HepG2 (cell line): ENCODE results near the gene ANKZF1. TPM values are rescaled to one million over a fixed set of nuclear protein-coding genes. Genes with fewer than 3 reads are reported as not detected.
A peak's percentile ranks its signal among the peaks of the same experiment; 100 is the strongest.

Source experiments
- FOXM1 ChIP-seq: sonication (generic); formaldehyde crosslinking; IDR thresholded peaks from 2 replicates; pipeline ENCODE4 v1.5.0; 2020; ENCODE audit warnings: missing genetic modification reagents
- FOXO1 ChIP-seq: sonication (generic); formaldehyde crosslinking; IDR thresholded peaks from 2 replicates; pipeline ENCODE4 v1.4.0; 2020; ENCODE audit warnings: missing genetic modification reagents
- HHEX ChIP-seq: IDR thresholded peaks from 2 replicates; pipeline ENCODE4 v1.6.1; 2016; ENCODE audit warnings: control low read depth
- HOXA7 ChIP-seq: sonication (generic); formaldehyde crosslinking; IDR thresholded peaks from 2 replicates; pipeline ENCODE4 v1.8.1; 2022; ENCODE audit warnings: mild to moderate bottlenecking, missing genetic modification reagents, moderate library complexity
- KMT2A ChIP-seq: sonication (generic); formaldehyde crosslinking; IDR thresholded peaks from 2 replicates; pipeline ENCODE4 v1.4.0; 2020; ENCODE audit warnings: missing genetic modification reagents
- MXD4 ChIP-seq: IDR thresholded peaks from 2 replicates; pipeline ENCODE4 v1.6.1; 2016; ENCODE audit warnings: mild to moderate bottlenecking, missing biosample characterization, missing genetic modification reagents
- NFE2L1 ChIP-seq: sonication (generic); formaldehyde crosslinking; IDR thresholded peaks from 2 replicates; pipeline ENCODE4 v1.4.0; 2020; ENCODE audit warnings: missing genetic modification reagents, mild to moderate bottlenecking, borderline replicate concordance
- PAWR ChIP-seq: sonication (generic); formaldehyde crosslinking; IDR thresholded peaks from 2 replicates; pipeline ENCODE4 v1.4.0; 2020; ENCODE audit warnings: missing genetic modification reagents, mild to moderate bottlenecking, borderline replicate concordance
- RBFOX2 ChIP-seq: fragments of 200-400 bp; formaldehyde crosslinking; IDR thresholded peaks from 2 replicates; pipeline ENCODE4 v1.6.1; 2017; ENCODE audit warnings: low read depth, mild to moderate bottlenecking, low read length
- RELA ChIP-seq: sonication (generic); formaldehyde crosslinking; IDR thresholded peaks from 2 replicates; pipeline ENCODE4 v1.4.0; 2020; ENCODE audit warnings: missing genetic modification reagents
- RNF219 ChIP-seq: sonication (generic); formaldehyde crosslinking; IDR thresholded peaks from 2 replicates; pipeline ENCODE4 v1.5.0; 2020; ENCODE audit warnings: mild to moderate bottlenecking, missing genetic modification reagents
- TOPORS ChIP-seq: sonication (generic); formaldehyde crosslinking; IDR thresholded peaks from 2 replicates; pipeline ENCODE4 v1.8.0; 2023; ENCODE audit warnings: mild to moderate bottlenecking, missing genetic modification reagents
- TSC22D2 ChIP-seq: sonication (generic); formaldehyde crosslinking; IDR thresholded peaks from 2 replicates; pipeline ENCODE4 v1.5.1; 2020; ENCODE audit warnings: missing genetic modification reagents, mild to moderate bottlenecking, borderline replicate concordance
- ZBTB20 ChIP-seq: sonication (generic); formaldehyde crosslinking; IDR thresholded peaks from 2 replicates; pipeline ENCODE4 v1.8.1; 2023; ENCODE audit warnings: missing genetic modification reagents, low read depth, mild to moderate bottlenecking, borderline replicate concordance
- ZKSCAN1 ChIP-seq: fragments of 150-350 bp; IDR thresholded peaks from 2 replicates; pipeline ENCODE4 v1.6.1; 2014; ENCODE audit warnings: low read length
- ZMYM2 ChIP-seq: sonication (generic); formaldehyde crosslinking; IDR thresholded peaks from 2 replicates; pipeline ENCODE4 v1.8.0; 2022; ENCODE audit warnings: mild to moderate bottlenecking, missing genetic modification reagents
- ZNF232 ChIP-seq: sonication (generic); formaldehyde crosslinking; IDR thresholded peaks from 2 replicates; pipeline ENCODE4 v1.4.0; 2020; ENCODE audit warnings: missing genetic modification reagents, borderline replicate concordance
- ZNF234 ChIP-seq: sonication (generic); formaldehyde crosslinking; conservative IDR thresholded peaks from 2 replicates; pipeline ENCODE4 v1.5.1; 2020; ENCODE audit warnings: mild to moderate bottlenecking, missing genetic modification reagents
- ZNF343 ChIP-seq: sonication (generic); formaldehyde crosslinking; IDR thresholded peaks from 2 replicates; pipeline ENCODE4 v1.4.0; 2020; ENCODE audit warnings: mild to moderate bottlenecking, missing genetic modification reagents
- ZNF543 ChIP-seq: sonication (generic); formaldehyde crosslinking; IDR thresholded peaks from 2 replicates; pipeline ENCODE4 v1.4.0; 2020; ENCODE audit warnings: mild to moderate bottlenecking, missing genetic modification reagents
- ZNF674 ChIP-seq: sonication (generic); formaldehyde crosslinking; IDR thresholded peaks from 2 replicates; pipeline ENCODE4 v1.5.0; 2020; ENCODE audit warnings: low read depth, mild to moderate bottlenecking, missing genetic modification reagents
- ZNF678 ChIP-seq: sonication (generic); formaldehyde crosslinking; IDR thresholded peaks from 2 replicates; pipeline ENCODE4 v1.4.0; 2020; ENCODE audit warnings: mild to moderate bottlenecking, missing genetic modification reagents
- ZNF776 ChIP-seq: sonication (generic); formaldehyde crosslinking; IDR thresholded peaks from 2 replicates; pipeline ENCODE4 v1.4.0; 2020; ENCODE audit warnings: mild to moderate bottlenecking, missing genetic modification reagents
- polyA plus RNA-seq, 8 experiments: library from polyadenylated mRNA; depleted of rRNA in 3 of 8; stranded (reverse) in 7 of 8; unstranded in 1 of 8; fragments of >200 nt; fragmentation: Illumina TruSeq in 4 of 8; extraction: Trizol in 4 of 8; gene quantifications; 2 replicates each; pipeline versions ENCODE4 v1.2.1 to v1.2.3, GENCODE V29; 2011 to 2016; ENCODE audit warnings: low read depth in 4 of 8, missing spikeins in 1 of 8, mixed read lengths in 1 of 8; ENCODE audit not compliant: insufficient read depth in 1 of 8
- total RNA-seq, 5 experiments: library from RNA; depleted of rRNA; stranded (reverse); fragments of >200 nt; fragmentation: Illumina TruSeq; extraction: Trizol; gene quantifications; 2 replicates each; pipeline ENCODE4 v1.2.3, GENCODE V29; 2016; ENCODE audit warnings: low read depth in 1 of 5
- TF ChIP-seq, protein P1 (sequence below): sonication (generic); formaldehyde crosslinking; IDR thresholded peaks from 2 replicates; pipeline ENCODE4 v1.4.0; 2020; ENCODE audit warnings: low read depth, missing genetic modification reagents

ANKZF1 gene
- total and polyA plus RNA-seq, 2 of the 13 experiments (the other 11 are each of a cell fraction or from before 2014, with no cell fraction given), result 25.3 to 128 TPM

DNA sequence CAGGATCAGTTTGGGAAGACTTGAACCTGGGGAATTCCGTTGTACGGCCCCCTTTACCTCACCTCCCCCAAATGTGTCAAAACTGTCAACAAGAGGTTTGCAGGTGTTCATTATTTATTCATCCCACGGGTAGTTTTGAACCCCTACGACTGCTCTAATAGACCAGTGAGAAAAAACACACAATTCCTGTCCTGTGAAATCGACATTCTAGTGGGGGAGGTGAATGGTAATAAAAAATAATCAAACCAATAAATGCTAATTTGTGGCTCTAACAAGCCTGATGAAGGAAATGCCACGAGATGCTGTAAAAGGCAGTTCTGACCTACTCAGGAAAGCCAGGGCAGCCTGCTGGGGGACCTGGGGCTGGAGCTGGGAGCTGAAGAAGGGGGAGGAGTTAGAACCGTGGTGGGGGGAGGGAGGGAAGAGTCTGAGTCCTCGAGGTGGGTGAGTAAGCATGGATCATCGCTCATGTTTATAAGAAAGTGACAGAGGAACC, 49.1 kb downstream of the ANKZF1 start (continued):
- TF ChIP-seq ZNF232 (CRISPR knock-in tag) (no peak), TSC22D2 (no peak), TOPORS (CRISPR knock-in tag) (0 out of 2 replicates have a peak, but pooled peaks have one; percentile 13), ZKSCAN1 (no peak), RBFOX2 (no peak), RELA (CRISPR knock-in tag) (no peak), ZBTB20 (CRISPR knock-in tag) (no peak; the same call in none of the 2 replicates), ZNF776 (no peak), NFE2L1 (CRISPR knock-in tag) (no peak), RNF219 (CRISPR knock-in tag) (peak; percentile 80; the same call in 1 of the 2 replicates), ZNF343 (CRISPR knock-in tag) (no peak), FOXM1 (no peak), MXD4 (no peak), ZNF674 (CRISPR knock-in tag) (no peak), ZNF234 (CRISPR knock-in tag) (no peak), KMT2A (CRISPR knock-in tag) (no peak), ZNF678 (no peak), FOXO1 (CRISPR knock-in tag) (no peak), HOXA7 (no peak), PAWR (CRISPR knock-in tag) (no peak), ZNF543 (CRISPR knock-in tag) (no peak), ZMYM2 (CRISPR knock-in tag) (no peak), HHEX (CRISPR knock-in tag) (no peak)
- TF ChIP-seq, protein P1, sequence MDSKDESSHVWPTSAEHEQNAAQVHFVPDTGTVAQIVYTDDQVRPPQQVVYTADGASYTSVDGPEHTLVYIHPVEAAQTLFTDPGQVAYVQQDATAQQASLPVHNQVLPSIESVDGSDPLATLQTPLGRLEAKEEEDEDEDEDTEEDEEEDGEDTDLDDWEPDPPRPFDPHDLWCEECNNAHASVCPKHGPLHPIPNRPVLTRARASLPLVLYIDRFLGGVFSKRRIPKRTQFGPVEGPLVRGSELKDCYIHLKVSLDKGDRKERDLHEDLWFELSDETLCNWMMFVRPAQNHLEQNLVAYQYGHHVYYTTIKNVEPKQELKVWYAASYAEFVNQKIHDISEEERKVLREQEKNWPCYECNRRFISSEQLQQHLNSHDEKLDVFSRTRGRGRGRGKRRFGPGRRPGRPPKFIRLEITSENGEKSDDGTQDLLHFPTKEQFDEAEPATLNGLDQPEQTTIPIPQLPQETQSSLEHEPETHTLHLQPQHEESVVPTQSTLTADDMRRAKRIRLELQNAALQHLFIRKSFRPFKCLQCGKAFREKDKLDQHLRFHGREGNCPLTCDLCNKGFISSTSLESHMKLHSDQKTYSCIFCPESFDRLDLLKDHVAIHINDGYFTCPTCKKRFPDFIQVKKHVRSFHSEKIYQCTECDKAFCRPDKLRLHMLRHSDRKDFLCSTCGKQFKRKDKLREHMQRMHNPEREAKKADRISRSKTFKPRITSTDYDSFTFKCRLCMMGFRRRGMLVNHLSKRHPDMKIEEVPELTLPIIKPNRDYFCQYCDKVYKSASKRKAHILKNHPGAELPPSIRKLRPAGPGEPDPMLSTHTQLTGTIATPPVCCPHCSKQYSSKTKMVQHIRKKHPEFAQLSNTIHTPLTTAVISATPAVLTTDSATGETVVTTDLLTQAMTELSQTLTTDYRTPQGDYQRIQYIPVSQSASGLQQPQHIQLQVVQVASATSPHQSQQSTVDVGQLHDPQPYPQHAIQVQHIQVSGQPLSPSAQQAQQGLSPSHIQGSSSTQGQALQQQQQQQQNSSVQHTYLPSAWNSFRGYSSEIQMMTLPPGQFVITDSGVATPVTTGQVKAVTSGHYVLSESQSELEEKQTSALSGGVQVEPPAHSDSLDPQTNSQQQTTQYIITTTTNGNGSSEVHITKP, result 0 out of 2 replicates have a peak, but pooled peaks have one; percentile 3
